H1 (cell line): ENCODE data around the gene TSPAN15. TPM values are rescaled to one million over a fixed set of nuclear protein-coding genes. Genes with fewer than 3 reads are reported as not detected.

ENCODE experiments used
- CTCF ChIA-PET: fragments of 300-600 bp; sonication (Branson Sonifier 250); formaldehyde crosslinking; loops from one replicate; lab custom pipeline; 2021; ENCODE audit not compliant: partially characterized antibody; lab: Charles Lee
- POLR2A ChIA-PET: fragments of 300-600 bp; sonication (Branson Sonifier 250); formaldehyde crosslinking; loops from one replicate; lab custom pipeline; 2021; ENCODE audit warnings: inconsistent platforms; ENCODE audit not compliant: partially characterized antibody; lab: Charles Lee
- DNase-seq, 2 experiments: peaks; one replicate each; pipeline versions ENCODE4 v3.0.0 to v3.0.0-alpha.2; 2010 to 2022; ENCODE audit warnings: low spot score in 2 of 2, low read depth in 1 of 2, mixed read lengths in 1 of 2
- FAIRE-seq: peaks from 2 replicates; lab custom pipeline; 2011; peaks lifted over from hg19 to GRCh38; lab: Jason Lieb, UNC
- H2AFZ ChIP-seq: 2 replicates; pipeline ENCODE4 v1.8.1; 2012; ENCODE audit warnings: low read length, inconsistent platforms
- H2AK5ac ChIP-seq: 2 replicates; pipeline ENCODE4 v1.6.1; 2013; ENCODE audit warnings: low read depth, low read length
- H2BK120ac ChIP-seq: replicated peaks from 2 replicates; pipeline ENCODE3; 2013; ENCODE audit warnings: low read depth, low read length, inconsistent platforms
- H2BK12ac ChIP-seq: 2 replicates; pipeline ENCODE4 v1.6.1; 2013; ENCODE audit warnings: low read depth, low read length
- H2BK15ac ChIP-seq: 2 replicates; pipeline ENCODE4 v1.6.1; 2013; ENCODE audit warnings: low read length
- H2BK20ac ChIP-seq: 2 replicates; pipeline ENCODE4 v1.6.1; 2013; ENCODE audit warnings: low read length
- H2BK5ac ChIP-seq: 2 replicates; pipeline ENCODE4 v1.6.1; 2013; ENCODE audit warnings: low read depth, low read length
- H3K14ac ChIP-seq: 2 replicates; pipeline ENCODE4 v1.6.1; 2013; ENCODE audit warnings: inconsistent platforms; ENCODE audit not compliant: insufficient read length
- H3K18ac ChIP-seq: 2 replicates; pipeline ENCODE4 v1.6.1; 2013; ENCODE audit warnings: low read length; ENCODE audit errors: extremely low read depth
- H3K23ac ChIP-seq: 2 replicates; pipeline ENCODE4 v1.6.1; 2013; ENCODE audit warnings: inconsistent platforms; ENCODE audit not compliant: insufficient read length
- H3K23me2 ChIP-seq: 2 replicates; pipeline ENCODE4 v1.6.1; 2013; ENCODE audit warnings: low read depth, low read length
- H3K27ac ChIP-seq: 2 replicates; pipeline ENCODE4 v1.6.1; 2011; ENCODE audit warnings: low read depth, low read length, inconsistent platforms
- H3K27me3 ChIP-seq, 4 experiments: replicated peaks in 1 of 4; 1 replicate in 1 of 4; 2 replicates in 3 of 4; pipeline versions ENCODE4 v1.6.1 to v1.8.1; 2011 to 2013; ENCODE audit warnings: low read length in 3 of 4, mild to moderate bottlenecking in 3 of 4, inconsistent platforms in 2 of 4, mixed read lengths in 2 of 4, moderate library complexity in 1 of 4; ENCODE audit not compliant: control insufficient read depth in 3 of 4, insufficient read depth in 3 of 4; ENCODE audit errors: extremely low read depth in 1 of 4
- H3K36me3 ChIP-seq, 4 experiments: 2 replicates each; pipeline versions ENCODE4 v1.6.1 to v1.8.1; 2011 to 2013; ENCODE audit warnings: mild to moderate bottlenecking in 4 of 4, low read length in 3 of 4, moderate library complexity in 2 of 4, control low read depth in 1 of 4, inconsistent platforms in 1 of 4; ENCODE audit not compliant: insufficient read depth in 4 of 4, control insufficient read depth in 2 of 4
- H3K4ac ChIP-seq: replicated peaks from 2 replicates; pipeline ENCODE3; 2013; ENCODE audit warnings: low read length, low read depth, mixed read lengths, inconsistent platforms; ENCODE audit not compliant: insufficient read length
- H3K4me1 ChIP-seq, 4 experiments: replicated peaks in 1 of 4; 1 replicate in 1 of 4; 2 replicates in 3 of 4; pipeline versions ENCODE4 v1.6.1 to v1.8.1; 2011 to 2013; ENCODE audit warnings: low read length in 3 of 4, inconsistent platforms in 2 of 4, mixed read lengths in 1 of 4; ENCODE audit not compliant: insufficient read depth in 4 of 4, control insufficient read depth in 3 of 4
- H3K4me2 ChIP-seq, 2 experiments: 2 replicates each; pipeline versions ENCODE4 v1.6.1 to v1.8.1; 2011 to 2013; ENCODE audit warnings: low read depth in 2 of 2, low read length in 2 of 2, control low read depth in 1 of 2, inconsistent platforms in 1 of 2, mild to moderate bottlenecking in 1 of 2; ENCODE audit not compliant: insufficient read depth in 1 of 2
- H3K4me3 ChIP-seq, 4 experiments: fragments of 200-600, 300-600 bp in 1 of 4; sonication (generic), shearing (Covaris generic), sonication (Bioruptor Twin) in 1 of 4; 2 replicates each; pipeline versions ENCODE4 v1.5.1 to v1.8.1; 2011 to 2016; ENCODE audit warnings: low read length in 4 of 4, low read depth in 3 of 4, control low read depth in 2 of 4, inconsistent platforms in 2 of 4, mild to moderate bottlenecking in 2 of 4, mixed read lengths in 1 of 4, moderate library complexity in 1 of 4; ENCODE audit not compliant: insufficient read depth in 2 of 4; ENCODE audit errors: extremely low read depth in 1 of 4
- H3K56ac ChIP-seq: replicated peaks from 2 replicates; pipeline ENCODE3; 2013; ENCODE audit warnings: low read depth, mild to moderate bottlenecking, mixed read lengths, low read length, inconsistent platforms; ENCODE audit not compliant: insufficient read length
- H3K79me1 ChIP-seq: 2 replicates; pipeline ENCODE4 v1.6.1; 2013; ENCODE audit warnings: low read depth, low read length, control low read depth
- H3K79me2 ChIP-seq, 2 experiments: 2 replicates each; pipeline versions ENCODE4 v1.6.1 to v1.8.1; 2012 to 2013; ENCODE audit warnings: low read length in 2 of 2, mild to moderate bottlenecking in 2 of 2, inconsistent platforms in 1 of 2; ENCODE audit not compliant: insufficient read depth in 2 of 2, control insufficient read depth in 1 of 2
- H3K9ac ChIP-seq, 4 experiments: replicated peaks in 1 of 4; 1 replicate in 1 of 4; 2 replicates in 3 of 4; pipeline versions ENCODE4 v1.6.1 to v1.8.1; 2011 to 2013; ENCODE audit warnings: low read depth in 3 of 4, low read length in 3 of 4, control low read depth in 2 of 4, mild to moderate bottlenecking in 2 of 4, moderate library complexity in 2 of 4, inconsistent platforms in 1 of 4; ENCODE audit errors: extremely low read depth in 1 of 4
- H3K9me3 ChIP-seq, 2 experiments: 2 replicates each; pipeline versions ENCODE4 v1.6.1 to v1.8.1; 2012 to 2013; ENCODE audit warnings: mild to moderate bottlenecking in 2 of 2, moderate library complexity in 2 of 2, control low read depth in 1 of 2, inconsistent platforms in 1 of 2, low read depth in 1 of 2, low read length in 1 of 2, mixed read lengths in 1 of 2; ENCODE audit not compliant: insufficient read depth in 2 of 2
- H4K20me1 ChIP-seq, 2 experiments: replicated peaks in 1 of 2; 2 replicates each; pipeline versions ENCODE3 to v1.8.1; 2011 to 2013; ENCODE audit warnings: inconsistent platforms in 2 of 2, low read length in 2 of 2, mild to moderate bottlenecking in 1 of 2; ENCODE audit not compliant: insufficient read depth in 2 of 2, control insufficient read depth in 1 of 2
- H4K5ac ChIP-seq: 2 replicates; pipeline ENCODE4 v1.6.1; 2013; ENCODE audit warnings: low read length, low read depth, mixed read lengths, inconsistent platforms; ENCODE audit not compliant: insufficient read length
- H4K8ac ChIP-seq: 2 replicates; pipeline ENCODE4 v1.8.0; 2013; ENCODE audit warnings: mild to moderate bottlenecking, moderate library complexity, low read length, inconsistent platforms; ENCODE audit not compliant: insufficient read depth; ENCODE audit errors: extremely low read depth
- H4K91ac ChIP-seq: replicated peaks from 2 replicates; pipeline ENCODE3; 2013; ENCODE audit warnings: low read length, mixed read lengths, inconsistent platforms; ENCODE audit not compliant: insufficient read length
- ASH2L ChIP-seq: fragments of 200-600, 300-600 bp; sonication (generic); IDR thresholded peaks from one replicate; pipeline ENCODE4 v1.7.1; 2017; ENCODE audit warnings: low read length
- ATF2 ChIP-seq: IDR thresholded peaks from 2 replicates; pipeline ENCODE4 v1.6.1; 2012; ENCODE audit warnings: low read length, inconsistent platforms
- EP300 ChIP-seq, 2 experiments: IDR thresholded peaks; 1 replicate in 1 of 2; 2 replicates in 1 of 2; pipeline ENCODE4 v1.6.1; 2011 to 2012; ENCODE audit warnings: low read depth in 2 of 2, low read length in 2 of 2, mild to moderate bottlenecking in 2 of 2, borderline replicate concordance in 1 of 2, inconsistent platforms in 1 of 2, moderate library complexity in 1 of 2
- JUN ChIP-seq: IDR thresholded peaks from 2 replicates; pipeline ENCODE4 v1.6.1; 2011; ENCODE audit warnings: low read depth, mild to moderate bottlenecking, improper control_type of control experiment, low read length
- KDM1A ChIP-seq: fragments of 200-600, 300-600 bp; sonication (generic); IDR thresholded peaks from 2 replicates; pipeline ENCODE4 v1.7.1; 2016; ENCODE audit warnings: mild to moderate bottlenecking, low read length, borderline replicate concordance
- MAX ChIP-seq: IDR thresholded peaks from 2 replicates; pipeline ENCODE4 v1.6.1; 2012; ENCODE audit warnings: inconsistent platforms
- RAD21 ChIP-seq, 2 experiments: IDR thresholded peaks in 1 of 2; conservative IDR thresholded peaks in 1 of 2; 2 replicates each; pipeline ENCODE4 v1.6.1; 2011; ENCODE audit warnings: low read depth in 2 of 2, low read length in 2 of 2, improper control_type of control experiment in 1 of 2, inconsistent platforms in 1 of 2, mild to moderate bottlenecking in 1 of 2, moderate library complexity in 1 of 2
- SP2 ChIP-seq: IDR thresholded peaks from 2 replicates; pipeline ENCODE4 v1.6.1; 2012; ENCODE audit warnings: mild to moderate bottlenecking, low read length, inconsistent platforms
- SRF ChIP-seq: IDR thresholded peaks from 2 replicates; pipeline ENCODE4 v1.6.1; 2011; ENCODE audit warnings: mild to moderate bottlenecking, low read depth, low read length, moderate library complexity
- TCF12 ChIP-seq: IDR thresholded peaks from 2 replicates; pipeline ENCODE4 v1.6.1; 2011; ENCODE audit warnings: low read depth, mild to moderate bottlenecking, low read length
- WGBS, 2 experiments: shearing (Covaris generic) in 1 of 2; methylation state at CpG; one replicate each; pipeline versions ENCODE4 v1.1.6 to v1.1.7; 2013 to 2015; ENCODE audit warnings: low lambda C conversion rate in 2 of 2, mixed read lengths in 2 of 2, inconsistent platforms in 1 of 2, low coverage in 1 of 2, missing lambda C conversion rate in 1 of 2; ENCODE audit not compliant: insufficient replicate concordance in 2 of 2, insufficient coverage in 1 of 2, insufficient read length in 1 of 2; ENCODE audit errors: extremely low coverage in 1 of 2, missing lambda C conversion rate in 1 of 2; 5-methylcytosine and 5-hydroxymethylcytosine counted together
- polyA plus RNA-seq, 7 experiments: library from polyadenylated mRNA; depleted of rRNA in 3 of 7; stranded (reverse) in 5 of 7; unstranded in 2 of 7; fragments of >200 nt in 5 of 7; fragments of 200-250 nt in 2 of 7; gene quantifications; 1 replicate in 5 of 7; 2 replicates in 1 of 7; 4 replicates in 1 of 7; pipeline versions ENCODE4 v1.2.1 to v1.2.3, GENCODE V29; 2011 to 2013; ENCODE audit warnings: missing spikeins in 2 of 7, mixed read lengths in 2 of 7
- total RNA-seq: library from RNA; stranded (reverse); fragmentation: NEBNext Ultra II Directional; extraction: Animal tissue kit (Norgen Biotek cat#: 25700); gene quantifications from 2 replicates; pipeline ENCODE4 v1.2.1, GENCODE V29; 2021

The TSPAN15 gene
- total and polyA plus RNA-seq, 2 of the 8 experiments (the other 6 are each of a cell fraction or from before 2014, with no cell fraction given): 9.7 to 20.0 TPM

GRCh38 chr10:69443354-69443753, 7.9 kb upstream of the TSPAN15 start:
- no peaks in the 10 kb centered on the region; the same call in none of the 2 replicates for H3K23me2 ChIP-seq
- no peak overlapping the region for H2BK12ac ChIP-seq
- no peaks in the 10 kb centered on the region for H3K36me3 ChIP-seq
- ChIA-PET POLR2A (no interaction called here), CTCF (interaction anchor here (1.3 kb wide), 1 partner anchor 54 kb away, joined by 3 read pairs; no protein-coding TSS in a partner anchor)
- H3K4me3 ChIP-seq: no peak overlapping the region
- H4K20me1 ChIP-seq: no peaks in the 10 kb centered on the region
- H3K79me1 ChIP-seq: no peaks in the 10 kb centered on the region
- H4K5ac ChIP-seq: no peak overlapping the region
- peaks cover 0 to 4% (median 2%) of the 10 kb centered on the region in 4 experiments; a peak in 3 of 7 replicates for H3K27me3 ChIP-seq
- H3K9ac ChIP-seq: no peak overlapping the region
- no peak overlapping the region for H3K18ac ChIP-seq
- 90% methylated on average over 1 of the region's 1 CpG; no CpG with 5 or more reads in 1 of the 2 experiments for WGBS, 2 experiments
- no peak overlapping the region for H3K4me2 ChIP-seq
- no peak for FAIRE-seq
- no peak overlapping the region for H3K56ac ChIP-seq
- no peak overlapping the region for H3K4ac ChIP-seq
- no peak overlapping the region for H4K8ac ChIP-seq
- no peak overlapping the region for H2AK5ac ChIP-seq
- no peak overlapping the region for H3K27ac ChIP-seq
- no peak overlapping the region for H4K91ac ChIP-seq
- no peak overlapping the region for H3K23ac ChIP-seq
- no peak overlapping the region for H2BK20ac ChIP-seq
- H3K9me3 ChIP-seq: no peaks in the 10 kb centered on the region
- no peaks in the 10 kb centered on the region for H3K79me2 ChIP-seq
- H2BK5ac ChIP-seq: no peak overlapping the region
- H2AFZ ChIP-seq: no peak overlapping the region
- no peak overlapping the region for H3K14ac ChIP-seq
- H2BK15ac ChIP-seq: no peak overlapping the region
- no peak for DNase-seq
- no peak overlapping the region for H2BK120ac ChIP-seq
- no peaks in the 10 kb centered on the region for H3K4me1 ChIP-seq
- TF ChIP-seq MAX: no peak
- TF ChIP-seq ATF2: no peak
- TF ChIP-seq JUN: no peak
- no peak for TF ChIP-seq SP2
- no peak for TF ChIP-seq SRF
- TF ChIP-seq RAD21 (IDR thresholded peaks at IDR 0.05 in 1 of 2, conservative IDR thresholded peaks at IDR 0.05 in 1 of 2; ENCODE audit: low read depth in 2 of 2, low read length in 2 of 2): no peak
- no peak for TF ChIP-seq TCF12
- TF ChIP-seq EP300 (IDR thresholded peaks at IDR 0.05; ENCODE audit: borderline replicate concordance in 1 of 2, low read depth in 2 of 2, low read length in 2 of 2): no peak
- no peak for TF ChIP-seq ASH2L
- no peak for TF ChIP-seq KDM1A
